Gastroesophageal sphincter (tissue), 3 donors: ENCODE results near the gene SIRT2.

ENCODE experiments used
- CTCF ChIP-seq, 4 experiments: fragments of 200-600 bp in 2 of 4; fragments of 450-650 bp in 2 of 4; sonication (generic) in 1 of 4; IDR thresholded peaks; one replicate each; pipeline ENCODE4 v1.5.1; 2017 to 2019; ENCODE audit warnings: antibody characterized with exemption in 4 of 4, mild to moderate bottlenecking in 2 of 4, moderate library complexity in 2 of 4
- EP300 ChIP-seq: sonication (generic); formaldehyde crosslinking; IDR thresholded peaks from one replicate; pipeline ENCODE4 v1.6.1; 2017; ENCODE audit warnings: antibody characterized with exemption, mild to moderate bottlenecking
- POLR2A ChIP-seq, 2 donors: fragments of 450-650 bp; IDR thresholded peaks; one replicate each; pipeline ENCODE4 v1.6.1; 2017; ENCODE audit warnings: antibody characterized with exemption in 2 of 2, mild to moderate bottlenecking in 2 of 2, moderate library complexity in 1 of 2
- POLR2AphosphoS5 ChIP-seq: sonication (generic); formaldehyde crosslinking; IDR thresholded peaks from one replicate; pipeline ENCODE4 v1.6.1; 2017; ENCODE audit warnings: antibody characterized with exemption

- TF ChIP-seq CTCF (IDR thresholded peaks at IDR 0.05) (no peak), POLR2A (IDR thresholded peaks at IDR 0.05) (no peak), POLR2AphosphoS5 (no peak), EP300 (no peak)
Observed at GRCh38 chr19:38877781-38878574, 21.4 kb downstream of the SIRT2 start, which contains the start of gene RINL.
